ENCODE measurements around the gene EIF5AL1.
A peak's percentile ranks its signal among the peaks of the same experiment; 100 is the strongest.

EIF5AL1 gene

DNA sequence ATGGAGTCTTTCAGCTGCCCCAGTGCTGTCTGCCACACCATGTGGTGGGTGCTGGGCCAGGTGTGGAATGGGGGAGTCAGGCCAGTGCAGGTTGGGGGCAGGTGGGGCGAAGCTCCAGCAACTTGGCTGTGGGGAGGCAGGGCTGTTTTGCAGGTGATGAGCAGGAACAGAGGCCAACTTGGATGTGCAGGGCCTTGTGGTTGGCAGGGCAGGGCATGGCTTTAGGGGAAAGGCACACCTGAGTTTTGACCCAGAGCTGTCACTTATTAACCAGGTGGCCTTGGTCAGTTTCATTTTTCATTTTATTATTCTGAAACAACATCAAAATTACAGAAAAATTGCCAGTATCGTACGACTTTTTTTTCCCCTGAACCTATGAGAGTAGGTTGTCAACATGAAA, 48.9 kb downstream of the EIF5AL1 start:
- DNase-seq: no peak

DNA sequence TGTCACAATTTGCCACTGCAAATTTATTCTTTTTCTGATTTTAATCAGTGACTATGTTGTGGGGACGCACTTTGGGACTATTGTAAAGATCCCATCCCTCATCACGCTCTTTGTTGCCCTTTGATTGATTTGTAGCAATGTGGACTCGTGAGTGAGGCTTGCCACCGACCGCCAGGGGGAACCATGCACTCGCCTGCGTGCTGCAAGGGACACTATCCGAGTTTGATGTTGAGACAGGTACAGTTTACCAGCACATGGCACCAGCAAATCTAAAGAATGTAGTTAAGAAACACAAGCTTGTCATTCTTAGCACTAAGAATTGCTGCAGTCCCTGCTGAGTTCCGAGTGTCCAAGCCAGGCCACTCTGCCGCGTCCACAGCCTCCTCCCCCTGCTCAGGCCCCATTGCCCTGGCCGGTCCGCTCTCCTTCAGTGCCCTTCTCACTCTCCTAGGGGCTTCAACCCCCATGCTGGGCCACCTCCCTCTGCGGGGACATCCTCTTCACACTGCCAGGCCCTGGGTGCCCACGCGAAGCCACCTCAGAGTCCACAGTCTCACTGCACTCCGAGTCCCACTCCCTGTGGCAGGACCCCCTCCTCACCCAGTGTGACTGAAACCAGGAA, 49.9 kb downstream of the EIF5AL1 start:
- peak; percentile 46 to 58 for DNase-seq

DNA sequence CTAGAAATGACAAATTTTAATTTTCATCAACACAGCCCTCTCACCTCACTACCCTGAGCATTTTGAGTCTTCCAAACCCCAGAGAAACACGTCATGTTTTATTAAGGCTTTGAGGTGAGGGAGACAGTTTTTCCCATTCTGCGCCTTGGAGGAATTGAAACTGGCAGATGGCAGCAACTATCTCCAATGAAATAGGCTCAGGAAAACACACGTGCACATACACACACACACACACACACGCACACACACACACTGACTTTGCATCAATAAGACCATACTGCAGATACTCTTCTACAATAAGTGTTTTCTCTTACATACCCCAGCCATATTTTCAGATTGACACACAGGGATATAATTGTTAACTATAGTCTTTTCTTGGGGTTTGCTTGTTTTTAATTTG, 51.1 kb downstream of the EIF5AL1 start:
- no peak for DNase-seq

All from CD4-positive, alpha-beta T cell treated with Interleukin-4 for 1 hour (primary cell).